ENCODE data around the gene DUSP8.

DUSP8 gene

GRCh38 chr11:1533342-1533725 is 38.7 kb downstream of the DUSP8 start:
- TF ChIP-seq EZH2phosphoT487 (IDR thresholded peaks at IDR 0.05; ENCODE audit: low read depth) (no peak), CTCF (IDR thresholded peaks at IDR 0.05; ENCODE audit: low read depth, low read length) (no peak)
- Histone ChIP-seq H3K4me1 (ENCODE audit: low read length) (no peaks in the 10 kb centered on the region), H2AFZ (ENCODE audit: low read depth, low read length) (no peak overlapping the region), H3K27me3 (ENCODE audit: low read depth, low read length) (peaks cover 6% of the 10 kb centered on the region), H3K36me3 (replicated peaks; ENCODE audit: low read depth, low read length) (peaks cover 5% of the 10 kb centered on the region), H3K9me3 (ENCODE audit: insufficient read depth, low read length) (peaks cover 4% of the 10 kb centered on the region; the same call in 1 of the 2 replicates), H4K20me1 (ENCODE audit: insufficient read depth, low read length) (peaks cover 35% of the 10 kb centered on the region), H3K4me2 (ENCODE audit: low read length) (no peak overlapping the region), H3K27ac (ENCODE audit: low read length) (no peak overlapping the region), H3K79me2 (ENCODE audit: low read length) (peaks cover 69% of the 10 kb centered on the region), H3K9ac (ENCODE audit: low read length) (no peak overlapping the region), H3K4me3 (ENCODE audit: low read length) (no peak overlapping the region)

- H3K9ac ChIP-seq (ENCODE audit: low read length), result no peak overlapping the region
Observed at GRCh38 chr11:1532606-1533341, 39.3 kb downstream of the DUSP8 start.

GRCh38 chr11:1532014-1532586 is 40.0 kb downstream of the DUSP8 start:
- Histone ChIP-seq H3K36me3 (replicated peaks; ENCODE audit: low read depth, low read length) (peaks cover 5% of the 10 kb centered on the region), H3K4me2 (ENCODE audit: low read length) (no peak overlapping the region), H3K9ac (ENCODE audit: low read length) (no peak overlapping the region), H3K27me3 (ENCODE audit: low read depth, low read length) (no peaks in the 10 kb centered on the region), H3K27ac (ENCODE audit: low read length) (no peak overlapping the region), H3K9me3 (ENCODE audit: insufficient read depth, low read length) (no peaks in the 10 kb centered on the region), H4K20me1 (ENCODE audit: insufficient read depth, low read length) (peaks cover 40% of the 10 kb centered on the region), H3K79me2 (ENCODE audit: low read length) (peaks cover 72% of the 10 kb centered on the region), H3K4me3 (ENCODE audit: low read length) (no peak overlapping the region), H2AFZ (ENCODE audit: low read depth, low read length) (no peak overlapping the region), H3K4me1 (ENCODE audit: low read length) (no peaks in the 10 kb centered on the region)
- TF ChIP-seq EZH2phosphoT487 (IDR thresholded peaks at IDR 0.05; ENCODE audit: low read depth) (no peak), CTCF (IDR thresholded peaks at IDR 0.05; ENCODE audit: low read depth, low read length) (no peak)

More at GRCh38 chr11:1532606-1533341, 39.3 kb downstream of the DUSP8 start:
- Histone ChIP-seq H3K9me3 (ENCODE audit: insufficient read depth, low read length) (no peaks in the 10 kb centered on the region), H3K4me2 (ENCODE audit: low read length) (no peak overlapping the region), H2AFZ (ENCODE audit: low read depth, low read length) (no peak overlapping the region), H3K4me1 (ENCODE audit: low read length) (no peaks in the 10 kb centered on the region), H3K79me2 (ENCODE audit: low read length) (peaks cover 75% of the 10 kb centered on the region), H3K27me3 (ENCODE audit: low read depth, low read length) (0 out of 2 replicates have a peak, but pooled peaks cover under 1% of the 10 kb centered on the region), H4K20me1 (ENCODE audit: insufficient read depth, low read length) (peaks cover 39% of the 10 kb centered on the region), H3K36me3 (replicated peaks; ENCODE audit: low read depth, low read length) (peaks cover 5% of the 10 kb centered on the region), H3K27ac (ENCODE audit: low read length) (no peak overlapping the region), H3K4me3 (ENCODE audit: low read length) (no peak overlapping the region)
- no peak for TF ChIP-seq CTCF (IDR thresholded peaks at IDR 0.05; ENCODE audit: low read depth, low read length)
- no peak for TF ChIP-seq EZH2phosphoT487 (IDR thresholded peaks at IDR 0.05; ENCODE audit: low read depth)

GRCh38 chr11:1531449-1532013 is 40.5 kb downstream of the DUSP8 start:
- no peak for TF ChIP-seq CTCF (IDR thresholded peaks at IDR 0.05; ENCODE audit: low read depth, low read length)
- TF ChIP-seq EZH2phosphoT487 (IDR thresholded peaks at IDR 0.05; ENCODE audit: low read depth), result no peak
- no peak overlapping the region for H3K4me3 ChIP-seq (ENCODE audit: low read length)
- no peak overlapping the region for H3K27ac ChIP-seq (ENCODE audit: low read length)
- no peak overlapping the region for H3K9ac ChIP-seq (ENCODE audit: low read length)
- peaks cover 5% of the 10 kb centered on the region for H3K36me3 ChIP-seq (replicated peaks; ENCODE audit: low read depth, low read length)
- H3K79me2 ChIP-seq (ENCODE audit: low read length), result peaks cover 73% of the 10 kb centered on the region
- no peaks in the 10 kb centered on the region for H3K4me1 ChIP-seq (ENCODE audit: low read length)
- no peaks in the 10 kb centered on the region for H3K9me3 ChIP-seq (ENCODE audit: insufficient read depth, low read length)
- peaks cover 43% of the 10 kb centered on the region for H4K20me1 ChIP-seq (ENCODE audit: insufficient read depth, low read length)
- no peak overlapping the region for H3K4me2 ChIP-seq (ENCODE audit: low read length)
- no peaks in the 10 kb centered on the region for H3K27me3 ChIP-seq (ENCODE audit: low read depth, low read length)
- no peak overlapping the region for H2AFZ ChIP-seq (ENCODE audit: low read depth, low read length)

Data from OCI-LY3 (cell line).